GM12878 (cell line): ENCODE results near the gene DAB2IP.

ENCODE experiments used
- CBX5 ChIP-seq: sonication (generic); IDR thresholded peaks from 2 replicates; pipeline ENCODE4 v1.6.1; 2016; ENCODE audit warnings: low read depth, moderate library complexity, mild to moderate bottlenecking, inconsistent platforms
- CHD1 ChIP-seq: IDR thresholded peaks from 2 replicates; pipeline ENCODE4 v1.6.1; 2012; ENCODE audit warnings: low read depth, low read length, improper control_type of control experiment
- CTCF ChIP-seq, 3 experiments: IDR thresholded peaks in 2 of 3; conservative IDR thresholded peaks in 1 of 3; 2 replicates each; pipeline ENCODE4 v1.5.1; 2011; ENCODE audit warnings: low read depth in 3 of 3, low read length in 3 of 3, mild to moderate bottlenecking in 3 of 3, control low read depth in 2 of 3, moderate library complexity in 2 of 3, inconsistent platforms in 1 of 3, mixed read lengths in 1 of 3; ENCODE audit not compliant: control insufficient read depth in 2 of 3, insufficient read depth in 1 of 3; ENCODE audit errors: extremely low read depth in 1 of 3
- ESRRA ChIP-seq: IDR thresholded peaks from 2 replicates; pipeline ENCODE4 v1.6.1; 2012; ENCODE audit warnings: mild to moderate bottlenecking, low read length, improper control_type of control experiment
- NR2C2 ChIP-seq: IDR thresholded peaks from 2 replicates; pipeline ENCODE4 v1.6.1; 2011; ENCODE audit warnings: borderline replicate concordance, low read depth; ENCODE audit not compliant: control insufficient read depth, insufficient read length
- POLR2A ChIP-seq: IDR thresholded peaks from 2 replicates; pipeline ENCODE4 v1.6.1; 2011; ENCODE audit warnings: low read depth, mild to moderate bottlenecking, low read length
- SIN3A ChIP-seq: IDR thresholded peaks from 2 replicates; pipeline ENCODE4 v1.6.1; 2012; ENCODE audit warnings: low read depth, low read length, improper control_type of control experiment
- TAF1 ChIP-seq: IDR thresholded peaks from 2 replicates; pipeline ENCODE4 v1.6.1; 2011; ENCODE audit warnings: mild to moderate bottlenecking, low read depth, low read length, borderline replicate concordance
- TARDBP ChIP-seq: IDR thresholded peaks from 2 replicates; pipeline ENCODE4 v1.6.1; 2016; ENCODE audit warnings: borderline replicate concordance

DNA sequence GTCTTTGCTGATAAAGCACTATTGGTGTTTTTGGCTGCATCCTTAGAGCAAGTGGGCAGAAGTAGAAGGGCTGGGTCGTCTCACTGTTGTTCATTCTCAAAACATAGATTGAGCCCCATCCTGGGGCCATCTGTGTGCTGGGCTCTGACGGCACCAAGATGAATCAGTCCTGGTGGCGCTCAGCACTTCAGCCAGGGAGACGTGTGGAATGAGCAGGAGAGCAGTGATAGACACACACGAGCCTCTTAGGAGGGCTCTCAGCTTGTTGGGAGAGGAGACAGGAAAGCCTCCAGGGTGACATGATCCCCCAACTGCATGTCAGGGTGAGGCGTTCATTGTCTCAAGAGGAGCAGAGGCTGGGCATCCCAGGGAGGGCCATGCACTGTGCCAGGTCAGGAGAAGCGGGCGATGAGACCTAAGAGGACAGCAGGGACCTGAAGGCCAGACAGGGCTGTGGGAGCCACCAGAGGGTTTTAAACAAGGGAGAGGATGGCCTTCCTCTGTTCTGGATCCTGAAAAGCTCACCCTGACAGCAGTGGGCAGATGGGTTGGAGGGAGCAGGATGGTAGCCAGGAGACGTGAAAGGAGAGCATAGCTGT is 115.8 kb downstream of the DAB2IP start:
- TF ChIP-seq POLR2A = no peak
- no peak for TF ChIP-seq CTCF (IDR thresholded peaks at IDR 0.05 in 2 of 3, conservative IDR thresholded peaks at IDR 0.05 in 1 of 3; ENCODE audit: control insufficient read depth in 2 of 3, extremely low read depth in 1 of 3, insufficient read depth in 1 of 3, low read depth in 3 of 3, low read length in 3 of 3)
- no peak for TF ChIP-seq SIN3A
- TF ChIP-seq CHD1 = no peak
- TF ChIP-seq CBX5 = no peak
- no peak for TF ChIP-seq NR2C2
- TF ChIP-seq TARDBP = no peak
- no peak for TF ChIP-seq TAF1
- TF ChIP-seq ESRRA = no peak
